ENCODE results near the gene ATP2A2. TPM values are rescaled to one million over a fixed set of nuclear protein-coding genes. Genes with fewer than 3 reads are reported as not detected.

The ATP2A2 gene
- polyA plus RNA-seq, 1 donor (not counting 4 experiments of a cell fraction or from before 2014, with no cell fraction given) = 127 TPM

DNA sequence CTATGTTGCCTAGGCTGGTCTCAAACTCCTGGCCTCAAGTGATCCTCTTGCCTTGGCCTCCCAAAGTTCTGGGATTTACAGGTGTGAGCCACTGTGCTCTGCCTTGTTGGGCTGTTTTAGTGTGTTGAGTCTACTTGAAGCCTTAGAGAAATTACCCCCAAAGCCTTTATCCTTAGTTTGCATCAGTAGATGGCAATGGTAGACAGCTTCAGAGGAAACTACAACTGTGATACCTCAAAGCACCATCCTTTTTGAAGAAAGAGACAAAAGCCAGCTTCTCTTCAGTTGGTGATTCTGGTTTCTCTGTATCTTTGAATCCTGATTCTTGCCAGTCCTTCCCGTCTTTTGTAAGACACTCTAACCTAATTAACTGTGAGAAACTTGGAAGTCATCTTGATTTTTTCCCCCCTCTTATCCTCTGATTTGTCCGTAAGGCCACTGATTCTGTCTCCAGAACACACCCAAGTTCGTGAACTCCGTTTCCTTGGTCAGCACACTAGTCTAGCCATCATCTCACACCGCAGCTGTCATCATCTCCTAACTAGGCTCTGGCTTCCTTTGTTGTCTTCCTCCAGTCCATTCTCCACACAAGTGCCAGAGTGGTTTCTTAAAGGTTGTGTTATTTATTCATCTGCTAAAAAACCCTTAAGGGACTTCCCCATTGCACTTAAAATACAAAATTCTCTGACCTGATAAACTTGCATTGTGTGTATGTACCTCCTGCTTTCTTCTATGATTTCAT, 20.2 kb downstream of the ATP2A2 start:
- FAIRE-seq = no peak
- no peak overlapping the region for H3K4me3 ChIP-seq (ENCODE audit: control insufficient read depth in 2 of 3, extremely low read depth in 1 of 3, insufficient read depth in 2 of 3, low read depth in 1 of 3, low read length in 3 of 3)
- H4K20me1 ChIP-seq (ENCODE audit: control insufficient read depth, extremely low read depth, insufficient read depth, low read length) = peaks cover 23% of the 10 kb centered on the region

DNA sequence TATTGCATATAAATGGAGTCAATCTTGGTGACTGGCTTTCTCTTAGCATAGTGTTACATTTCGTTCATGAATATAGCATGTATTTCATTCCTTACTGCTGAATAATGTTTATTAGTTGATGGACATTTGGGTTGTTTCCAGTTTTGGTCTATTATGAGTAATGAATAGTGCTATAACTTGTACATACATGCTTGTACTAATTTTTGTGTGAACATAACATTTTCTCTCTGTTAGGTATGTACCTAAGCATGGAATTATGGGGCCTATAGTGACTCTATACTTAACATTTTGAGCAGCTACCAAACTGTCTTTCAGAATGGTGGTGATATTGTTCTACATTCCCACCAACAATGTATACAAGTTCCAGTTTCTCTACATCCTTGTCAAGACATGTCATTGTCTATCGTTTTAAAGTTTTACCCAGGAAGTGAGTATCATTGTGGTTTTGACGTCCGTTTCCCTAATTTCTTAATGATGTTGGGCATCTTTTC, 23.1 kb downstream of the ATP2A2 start:
- Histone ChIP-seq H3K9me3 (ENCODE audit: control insufficient read depth, low read depth, low read length) (no peaks in the 10 kb centered on the region), H3K27me3 (ENCODE audit: control insufficient read depth, extremely low read depth, insufficient read depth, low read length) (no peaks in the 10 kb centered on the region), H3K27ac (ENCODE audit: control insufficient read depth, insufficient read depth, low read length) (peak overlapping the region; percentile 92), H3K9me1 (ENCODE audit: control insufficient read depth, extremely low read depth, insufficient read depth, low read length) (no peaks in the 10 kb centered on the region), H3K36me3 (ENCODE audit: control insufficient read depth in 2 of 2, extremely low read depth in 1 of 2, insufficient read depth in 2 of 2, low read length in 2 of 2) (peaks cover 16 to 27% of the 10 kb centered on the region in 2 experiments), H3K4me3 (ENCODE audit: control insufficient read depth in 2 of 3, extremely low read depth in 1 of 3, insufficient read depth in 2 of 3, low read depth in 1 of 3, low read length in 3 of 3) (peak overlapping the region in 2 of 3 experiments; percentile 30 to 48), H3K9ac (ENCODE audit: control insufficient read depth, extremely low read depth, insufficient read depth, low read length) (peak overlapping the region; percentile 73), H3K79me2 (ENCODE audit: control insufficient read depth, insufficient read depth, low read length) (peaks cover 86% of the 10 kb centered on the region), H3K4me1 (ENCODE audit: control insufficient read depth, extremely low read depth, insufficient read depth, low read length) (peaks cover 59% of the 10 kb centered on the region), H3K4me2 (ENCODE audit: control insufficient read depth, extremely low read depth, insufficient read depth, low read depth, low read length) (peak overlapping the region; percentile 85), H2AFZ (ENCODE audit: control insufficient read depth, low read length) (no peak overlapping the region), H4K20me1 (ENCODE audit: control insufficient read depth, extremely low read depth, insufficient read depth, low read length) (peaks cover 7% of the 10 kb centered on the region)
- dilution Hi-C loops (cut with MboI; ENCODE audit: extremely low pct_ligation_motif_present, low sequenced_read_pairs) = no loop called here
- peak; percentile 81 for FAIRE-seq
- DNase-seq (ENCODE audit: low read depth, low spot score) = peak; percentile 91
- TF ChIP-seq, protein P1, sequence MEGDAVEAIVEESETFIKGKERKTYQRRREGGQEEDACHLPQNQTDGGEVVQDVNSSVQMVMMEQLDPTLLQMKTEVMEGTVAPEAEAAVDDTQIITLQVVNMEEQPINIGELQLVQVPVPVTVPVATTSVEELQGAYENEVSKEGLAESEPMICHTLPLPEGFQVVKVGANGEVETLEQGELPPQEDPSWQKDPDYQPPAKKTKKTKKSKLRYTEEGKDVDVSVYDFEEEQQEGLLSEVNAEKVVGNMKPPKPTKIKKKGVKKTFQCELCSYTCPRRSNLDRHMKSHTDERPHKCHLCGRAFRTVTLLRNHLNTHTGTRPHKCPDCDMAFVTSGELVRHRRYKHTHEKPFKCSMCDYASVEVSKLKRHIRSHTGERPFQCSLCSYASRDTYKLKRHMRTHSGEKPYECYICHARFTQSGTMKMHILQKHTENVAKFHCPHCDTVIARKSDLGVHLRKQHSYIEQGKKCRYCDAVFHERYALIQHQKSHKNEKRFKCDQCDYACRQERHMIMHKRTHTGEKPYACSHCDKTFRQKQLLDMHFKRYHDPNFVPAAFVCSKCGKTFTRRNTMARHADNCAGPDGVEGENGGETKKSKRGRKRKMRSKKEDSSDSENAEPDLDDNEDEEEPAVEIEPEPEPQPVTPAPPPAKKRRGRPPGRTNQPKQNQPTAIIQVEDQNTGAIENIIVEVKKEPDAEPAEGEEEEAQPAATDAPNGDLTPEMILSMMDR (optimal IDR thresholded peaks at IDR 0.05 in 1 of 3, IDR thresholded peaks at IDR 0.05 in 1 of 3, conservative IDR thresholded peaks at IDR 0.05 in 1 of 3; ENCODE audit: extremely low read depth in 1 of 3, insufficient read depth in 2 of 3, low read length in 3 of 3) = no peak
- no peak for TF ChIP-seq EZH2 (IDR thresholded peaks at IDR 0.05; ENCODE audit: low read length)

More for the DNA sequence above, 20.2 kb downstream of the ATP2A2 start:
- no peak for DNase-seq (ENCODE audit: low read depth, low spot score)
- Histone ChIP-seq H3K36me3 (ENCODE audit: control insufficient read depth in 2 of 2, extremely low read depth in 1 of 2, insufficient read depth in 2 of 2, low read length in 2 of 2) (peaks cover 25 to 37% of the 10 kb centered on the region in 2 experiments), H3K9me1 (ENCODE audit: control insufficient read depth, extremely low read depth, insufficient read depth, low read length) (no peaks in the 10 kb centered on the region), H3K27ac (ENCODE audit: control insufficient read depth, insufficient read depth, low read length) (no peak overlapping the region), H3K4me2 (ENCODE audit: control insufficient read depth, extremely low read depth, insufficient read depth, low read depth, low read length) (no peak overlapping the region), H3K4me1 (ENCODE audit: control insufficient read depth, extremely low read depth, insufficient read depth, low read length) (peaks cover 43% of the 10 kb centered on the region), H3K9me3 (ENCODE audit: control insufficient read depth, low read depth, low read length) (no peaks in the 10 kb centered on the region), H3K79me2 (ENCODE audit: control insufficient read depth, insufficient read depth, low read length) (peaks cover 86% of the 10 kb centered on the region), H3K27me3 (ENCODE audit: control insufficient read depth, extremely low read depth, insufficient read depth, low read length) (no peaks in the 10 kb centered on the region), H3K9ac (ENCODE audit: control insufficient read depth, extremely low read depth, insufficient read depth, low read length) (no peak overlapping the region), H2AFZ (ENCODE audit: control insufficient read depth, low read length) (no peak overlapping the region)
- TF ChIP-seq, protein P1 (optimal IDR thresholded peaks at IDR 0.05 in 1 of 3, IDR thresholded peaks at IDR 0.05 in 1 of 3, conservative IDR thresholded peaks at IDR 0.05 in 1 of 3; ENCODE audit: extremely low read depth in 1 of 3, insufficient read depth in 2 of 3, low read length in 3 of 3) = no peak
- TF ChIP-seq EZH2 (IDR thresholded peaks at IDR 0.05; ENCODE audit: low read length) = no peak
- dilution Hi-C loops (cut with MboI; ENCODE audit: extremely low pct_ligation_motif_present, low sequenced_read_pairs) = no loop called here
